Colonic mucosa (tissue), 4 donors: ENCODE data around the gene ZNF580. TPM values are rescaled to one million over a fixed set of nuclear protein-coding genes. Genes with fewer than 3 reads are reported as not detected.

Experiments
- DNase-seq: peaks from one replicate; pipeline ENCODE4 v3.0.0-alpha.2; 2020
- H3K27ac ChIP-seq: fragments of 200-600 bp; one replicate; pipeline ENCODE4 v1.8.0; 2021
- H3K27me3 ChIP-seq: fragments of 200-600 bp; one replicate; pipeline ENCODE4 v1.8.0; 2021
- H3K36me3 ChIP-seq: fragments of 200-600 bp; one replicate; pipeline ENCODE4 v1.8.0; 2021
- H3K4me1 ChIP-seq: fragments of 200-600 bp; one replicate; pipeline ENCODE4 v1.8.0; 2021; ENCODE audit warnings: mild to moderate bottlenecking
- H3K4me3 ChIP-seq: fragments of 200-600 bp; one replicate; pipeline ENCODE4 v1.8.0; 2021
- H3K9ac ChIP-seq, 2 donors: one replicate each; pipeline ENCODE4 v1.7.0; 2013; ENCODE audit warnings: control low read depth in 2 of 2, low read depth in 2 of 2, low read length in 2 of 2
- H3K9me3 ChIP-seq: fragments of 200-600 bp; one replicate; pipeline ENCODE4 v1.8.0; 2021
- CTCF ChIP-seq: fragments of 200-600 bp; IDR thresholded peaks from one replicate; pipeline ENCODE4 v1.8.0; 2022; ENCODE audit warnings: antibody characterized with exemption, mild to moderate bottlenecking
- intact Hi-C: fragments of 100-400 bp; cut with DNase I; formaldehyde crosslinking; loops from one replicate; pipeline ENCODE4 v1.14.1; 2022
- total RNA-seq, 2 donors: library from RNA; stranded (reverse); fragmentation: NEBNext Ultra II Directional in 1 of 2; extraction: Animal tissue kit (Norgen Biotek cat#: 25700) in 1 of 2; gene quantifications; one replicate each; pipeline ENCODE4 v1.2.1, GENCODE V29; 2021
- donor health status: healthy.
- donor health status: DM: no; HTN: no; CAD: no.
- donor health status: DM: no; HTN: no; CAD: no.

Gene ZNF580
- total RNA-seq, 2 donors from 2014 or later = 18.0 to 28.6 TPM

- Histone ChIP-seq H3K9me3 (no peaks in the 10 kb centered on the region), H3K4me1 (peaks cover 7% of the 10 kb centered on the region), H3K27ac (no peak overlapping the region), H3K36me3 (no peaks in the 10 kb centered on the region), H3K9ac (peak overlapping the region in 1 of 2 donors; percentile 95), H3K27me3 (no peaks in the 10 kb centered on the region), H3K4me3 (peak overlapping the region; percentile 76)
- no peak for DNase-seq
- intact Hi-C loops = loop anchor here (5.0 kb wide), 1 partner anchor 90 kb away; no protein-coding TSS in a partner anchor
- no peak for TF ChIP-seq CTCF
Observed at GRCh38 chr19:55606817-55607216, 34.0 kb upstream of the ZNF580 start.

GRCh38 chr19:55609326-55609725, 31.5 kb upstream of the ZNF580 start:
- intact Hi-C loops = loop anchor here (5.0 kb wide), 1 partner anchor 92 kb away; no protein-coding TSS in a partner anchor

GRCh38 chr19:55611300-55611982, 29.4 kb upstream of the ZNF580 start:
- no peaks in the 10 kb centered on the region for H3K36me3 ChIP-seq
- no peak for DNase-seq

More at GRCh38 chr19:55609326-55609725, 31.5 kb upstream of the ZNF580 start:
- no peak for TF ChIP-seq CTCF
- Histone ChIP-seq H3K4me1 (peaks cover 7% of the 10 kb centered on the region), H3K27ac (no peak overlapping the region), H3K27me3 (no peaks in the 10 kb centered on the region), H3K9ac (no peak overlapping the region), H3K4me3 (no peak overlapping the region), H3K36me3 (no peaks in the 10 kb centered on the region), H3K9me3 (no peaks in the 10 kb centered on the region)
- DNase-seq = no peak

GRCh38 chr19:55611983-55612645, 28.7 kb upstream of the ZNF580 start:
- Histone ChIP-seq H3K9ac (no peak overlapping the region), H3K27me3 (no peaks in the 10 kb centered on the region), H3K36me3 (no peaks in the 10 kb centered on the region), H3K9me3 (no peaks in the 10 kb centered on the region), H3K4me3 (no peak overlapping the region), H3K4me1 (no peaks in the 10 kb centered on the region), H3K27ac (no peak overlapping the region)
- DNase-seq = no peak
- intact Hi-C loops = no loop called here
- no peak for TF ChIP-seq CTCF

More at GRCh38 chr19:55611300-55611982, 29.4 kb upstream of the ZNF580 start:
- no peak for TF ChIP-seq CTCF
- Histone ChIP-seq H3K27me3 (no peaks in the 10 kb centered on the region), H3K9ac (no peak overlapping the region), H3K9me3 (no peaks in the 10 kb centered on the region), H3K4me1 (peaks cover 5% of the 10 kb centered on the region), H3K27ac (no peak overlapping the region), H3K4me3 (no peak overlapping the region)
- intact Hi-C loops = no loop called here

- no peak for TF ChIP-seq CTCF
- no peak for DNase-seq
- no peaks in the 10 kb centered on the region for H3K27me3 ChIP-seq
- H3K4me1 ChIP-seq = no peaks in the 10 kb centered on the region
- no peak overlapping the region for H3K9ac ChIP-seq
- H3K4me3 ChIP-seq = no peak overlapping the region
- no peaks in the 10 kb centered on the region for H3K9me3 ChIP-seq
- H3K36me3 ChIP-seq = no peaks in the 10 kb centered on the region
- intact Hi-C loops = no loop called here
- no peak overlapping the region for H3K27ac ChIP-seq
Observed at GRCh38 chr19:55613396-55613795, 27.4 kb upstream of the ZNF580 start.
